ENCODE measurements around the gene CDH23. TPM values are rescaled to one million over a fixed set of nuclear protein-coding genes. Genes with fewer than 3 reads are reported as not detected.

The CDH23 gene
- total and polyA plus RNA-seq, 9 of the 15 experiments (the other 6 are each of a cell fraction or from before 2014, with no cell fraction given): 0.18 to 1.2 (median 0.47) TPM

- TF ChIP-seq PHF8 (IDR thresholded peaks at IDR 0.05; ENCODE audit: borderline replicate concordance, low read length) (no peak), MTF1 (CRISPR knock-in tag; IDR thresholded peaks at IDR 0.05; ENCODE audit: borderline replicate concordance) (no peak), ATF7 (IDR thresholded peaks at IDR 0.05) (no peak), FOXP4 (CRISPR knock-in tag; IDR thresholded peaks at IDR 0.05; ENCODE audit: borderline replicate concordance) (no peak), TRIM28 (IDR thresholded peaks at IDR 0.05) (no peak), ZNF518B (CRISPR knock-in tag; IDR thresholded peaks at IDR 0.05) (no peak), ZNF79 (CRISPR knock-in tag; IDR thresholded peaks at IDR 0.05; ENCODE audit: low read depth) (no peak), GATAD2A (IDR thresholded peaks at IDR 0.05) (no peak), FOXA1 (IDR thresholded peaks at IDR 0.05; ENCODE audit: borderline replicate concordance) (no peak), CBX3 (IDR thresholded peaks at IDR 0.05; ENCODE audit: borderline replicate concordance in 1 of 2, low read length in 2 of 2) (no peak)
Observed at GRCh38 chr10:71754562-71754961, 357.8 kb downstream of the CDH23 start (continued).
